Stimulated activated CD4-positive, alpha-beta T cell treated with anti-CD3 and anti-CD28 coated beads, Interleukin-12 subunit alpha, Interleukin-12 subunit beta, amount 100 ng/mL, for 4 hours (primary cell): Measurements from ENCODE around the gene CPD.

ENCODE experiments used
- DNase-seq: peaks from one replicate; pipeline ENCODE4 v3.0.0-alpha.2; 2020

Gene CPD

GRCh38 chr17:30357476-30357875 lies 21.3 kb upstream of the CPD start:
- no peak for DNase-seq

- no peak for DNase-seq
Observed at GRCh38 chr17:30358055-30358760, 20.5 kb upstream of the CPD start.

- DNase-seq = no peak
Observed at GRCh38 chr17:30360086-30360808, 18.5 kb upstream of the CPD start.

- no peak for DNase-seq
Observed at GRCh38 chr17:30361766-30362279, 16.9 kb upstream of the CPD start.

GRCh38 chr17:30363715-30364202 lies 15.0 kb upstream of the CPD start:
- DNase-seq = peak; percentile 61

- no peak for DNase-seq
Observed at GRCh38 chr17:30366536-30366935, 12.2 kb upstream of the CPD start.

GRCh38 chr17:30368912-30369720 lies 9.6 kb upstream of the CPD start:
- no peak for DNase-seq

GRCh38 chr17:30369995-30370394 lies 8.7 kb upstream of the CPD start:
- DNase-seq = no peak

- DNase-seq = no peak
Observed at GRCh38 chr17:30372755-30373154, 6.0 kb upstream of the CPD start.

GRCh38 chr17:30375661-30376060 lies 3.1 kb upstream of the CPD start:
- no peak for DNase-seq

- DNase-seq = peak; percentile 38
Observed at GRCh38 chr17:30376621-30377452, 1.9 kb upstream of the CPD start.

GRCh38 chr17:30377574-30378240 lies 1.0 kb upstream of the CPD start:
- DNase-seq = no peak

GRCh38 chr17:30378241-30378824 lies 394 bp upstream of the CPD start:
- peak; percentile 50 for DNase-seq

- DNase-seq = peak; percentile 16
Observed at GRCh38 chr17:30379303-30379902, 676 bp downstream of the CPD start.

GRCh38 chr17:30379903-30380381 lies 1.2 kb downstream of the CPD start:
- no peak for DNase-seq

GRCh38 chr17:30380643-30381339 lies 2.1 kb downstream of the CPD start:
- no peak for DNase-seq

GRCh38 chr17:30381340-30381659 lies 2.6 kb downstream of the CPD start:
- DNase-seq = no peak

GRCh38 chr17:30382345-30382744 lies 3.6 kb downstream of the CPD start:
- no peak for DNase-seq

- no peak for DNase-seq
Observed at GRCh38 chr17:30388321-30389179, 9.8 kb downstream of the CPD start.
